GM12878 (cell line): ENCODE results near the gene SEMA4D. TPM values are rescaled to one million over a fixed set of nuclear protein-coding genes. Genes with fewer than 3 reads are reported as not detected.

ENCODE experiments used
- ATAC-seq: fragments of 200-7000 bp; cut with Tn5 transposase; 3 replicates; pipeline ENCODE4 v1.9.1; 2020; ENCODE audit warnings: mild to moderate bottlenecking, moderate library complexity
- BruUV-seq: library from RNA; stranded (reverse); fragments of 400-500 nt; replicated peaks from 2 replicates; lab custom pipeline; 2021; lab: Mats Ljungman, UMichigan
- CTCF ChIA-PET: fragments of 300-600 bp; sonication (Branson Sonifier 250); formaldehyde crosslinking; extraction: SDS; loops from one replicate; lab custom pipeline; 2021; ENCODE audit warnings: inconsistent platforms; lab: Yijun Ruan, JAX
- POLR2A ChIA-PET: fragments of 350-600 bp; formaldehyde crosslinking; extraction: SDS; loops from one replicate; lab custom pipeline; 2021; ENCODE audit warnings: inconsistent platforms; lab: Charles Lee
- RAD21 ChIA-PET: fragments of 300-600 bp; sonication (Branson Sonifier 250); formaldehyde crosslinking; loops from one replicate; lab custom pipeline; 2023; ENCODE audit warnings: antibody characterized with exemption; ENCODE audit not compliant: unreplicated experiment; lab: Charles Lee
- SMC1A ChIA-PET: fragments of 300-600 bp; sonication (Branson Sonifier 250); formaldehyde crosslinking; loops from one replicate; lab custom pipeline; 2023; ENCODE audit not compliant: unreplicated experiment, uncharacterized antibody; lab: Charles Lee
- DNase-seq: peaks from one replicate; pipeline ENCODE4 v3.0.0-alpha.2; 2011; ENCODE audit warnings: low read depth, low spot score
- FAIRE-seq: peaks from 3 replicates; lab custom pipeline; 2011; peaks lifted over from hg19 to GRCh38; lab: Jason Lieb, UNC
- H2AFZ ChIP-seq: 2 replicates; pipeline ENCODE4 v1.6.0; 2011; ENCODE audit warnings: low read depth, low read length, control low read depth; ENCODE audit not compliant: control insufficient read depth
- H3K27ac ChIP-seq: 2 replicates; pipeline ENCODE4 v1.5.1; 2011; ENCODE audit warnings: control low read depth; ENCODE audit not compliant: control insufficient read depth, insufficient read depth
- H3K27me3 ChIP-seq, 2 experiments: replicated peaks in 1 of 2; 2 replicates each; pipeline versions ENCODE4 v1.6.0 to v1.6.1; 2011; ENCODE audit warnings: low read length in 1 of 2; ENCODE audit not compliant: control insufficient read depth in 2 of 2, insufficient read depth in 2 of 2
- H3K36me3 ChIP-seq, 2 experiments: 2 replicates each; pipeline ENCODE4 v1.5.1; 2011; ENCODE audit warnings: low read length in 1 of 2; ENCODE audit not compliant: control insufficient read depth in 2 of 2, insufficient read depth in 2 of 2
- H3K4me1 ChIP-seq: 2 replicates; pipeline ENCODE4 v1.6.1; 2011; ENCODE audit warnings: mild to moderate bottlenecking, low read length, moderate library complexity, mixed read lengths; ENCODE audit not compliant: control insufficient read depth, insufficient read depth
- H3K4me2 ChIP-seq: 2 replicates; pipeline ENCODE4 v1.6.0; 2011; ENCODE audit warnings: control low read depth; ENCODE audit not compliant: control insufficient read depth, insufficient read depth
- H3K4me3 ChIP-seq: fragments of 200-600 bp; sonication (generic); 2 replicates; pipeline ENCODE4 v1.5.1; 2016
- H3K79me2 ChIP-seq: 2 replicates; pipeline ENCODE4 v1.6.0; 2011; ENCODE audit warnings: low read length; ENCODE audit not compliant: control insufficient read depth, insufficient read depth
- H3K9ac ChIP-seq: 2 replicates; pipeline ENCODE4 v1.8.0; 2011; ENCODE audit warnings: low read length, control low read depth, mixed read lengths; ENCODE audit not compliant: control insufficient read depth, insufficient read depth
- H3K9me3 ChIP-seq: replicated peaks from 3 replicates; pipeline ENCODE4 v1.5.1; 2011; ENCODE audit warnings: mild to moderate bottlenecking, low read length; ENCODE audit not compliant: control insufficient read depth, insufficient read depth
- H4K20me1 ChIP-seq: 2 replicates; pipeline ENCODE4 v1.6.0; 2011; ENCODE audit not compliant: control insufficient read depth, insufficient read depth
- ASH2L ChIP-seq: fragments of 300-600, 200-600 bp; sonication (generic); IDR thresholded peaks from 2 replicates; pipeline ENCODE4 v1.6.1; 2017; ENCODE audit warnings: low read depth, mild to moderate bottlenecking, borderline replicate concordance
- CREB1 ChIP-seq: IDR thresholded peaks from 2 replicates; pipeline ENCODE4 v1.6.1; 2012; ENCODE audit warnings: low read depth, mild to moderate bottlenecking, inconsistent platforms
- JUNB ChIP-seq: IDR thresholded peaks from 2 replicates; pipeline ENCODE4 v1.6.1; 2016; ENCODE audit warnings: antibody characterized with exemption, mild to moderate bottlenecking
- MTA3 ChIP-seq: IDR thresholded peaks from 2 replicates; pipeline ENCODE4 v1.6.1; 2012; ENCODE audit warnings: low read length, inconsistent platforms, borderline replicate concordance
- MYB ChIP-seq: fragments of 150-350 bp; IDR thresholded peaks from 2 replicates; pipeline ENCODE4 v1.6.1; 2014; ENCODE audit warnings: mild to moderate bottlenecking, low read depth, low read length, borderline replicate concordance
- RAD51 ChIP-seq: fragments of 450-650 bp; IDR thresholded peaks from 2 replicates; pipeline ENCODE4 v1.6.1; 2016; ENCODE audit warnings: moderate library complexity, mild to moderate bottlenecking, inconsistent platforms
- RBBP5 ChIP-seq: fragments of 200-600 bp; sonication (generic); conservative IDR thresholded peaks from 2 replicates; pipeline ENCODE4 v1.6.1; 2016
- RUNX3 ChIP-seq: IDR thresholded peaks from 2 replicates; pipeline ENCODE4 v1.6.1; 2012; ENCODE audit warnings: low read length, inconsistent platforms
- SIX5 ChIP-seq: IDR thresholded peaks from 2 replicates; pipeline ENCODE4 v1.6.1; 2011; ENCODE audit warnings: mild to moderate bottlenecking, low read depth, low read length, moderate library complexity; ENCODE audit not compliant: severe bottlenecking
- SMAD5 ChIP-seq: IDR thresholded peaks from 2 replicates; pipeline ENCODE4 v1.6.1; 2016; ENCODE audit warnings: antibody characterized with exemption, low read depth
- SUZ12 ChIP-seq: fragments of 200-600 bp; sonication (generic); IDR thresholded peaks from one replicate; pipeline ENCODE4 v1.6.1; 2018; ENCODE audit warnings: antibody characterized with exemption, mild to moderate bottlenecking; ENCODE audit not compliant: unreplicated experiment
- TCF12 ChIP-seq: IDR thresholded peaks from 2 replicates; pipeline ENCODE4 v1.6.1; 2011; ENCODE audit warnings: low read depth, mild to moderate bottlenecking, low read length
- TCF3 ChIP-seq: IDR thresholded peaks from 2 replicates; pipeline ENCODE4 v1.6.1; 2012; ENCODE audit warnings: low read depth, mild to moderate bottlenecking, low read length, borderline replicate concordance; ENCODE audit not compliant: insufficient read depth
- ZNF24 ChIP-seq: fragments of 450-650 bp; IDR thresholded peaks from 2 replicates; pipeline ENCODE4 v1.6.1; 2017; ENCODE audit warnings: antibody characterized with exemption, mild to moderate bottlenecking
- WGBS: methylation state at CpG from one replicate; pipeline ENCODE4 v1.1.6; 2016; ENCODE audit warnings: low lambda C conversion rate; ENCODE audit not compliant: insufficient replicate concordance, insufficient coverage; ENCODE audit errors: missing lambda C conversion rate; 5-methylcytosine and 5-hydroxymethylcytosine counted together
- in situ Hi-C: fragments of 300-500 bp; cut with MboI; formaldehyde crosslinking; loops from 9 replicates; pipeline ENCODE4 v1.14.3; 2018; ENCODE audit warnings: mixed read lengths
- intact Hi-C: fragments of 100-400 bp; cut with micrococcal nuclease; formaldehyde crosslinking; loops from one replicate; pipeline ENCODE4 v1.14.2; 2022; ENCODE audit not compliant: unreplicated experiment
- polyA plus RNA-seq, 11 experiments: library from polyadenylated mRNA; depleted of rRNA in 4 of 11; unstranded in 6 of 11; stranded (reverse) in 5 of 11; fragments of >200 nt; fragmentation: Nextera tagmentation in 4 of 11; fragmentation: Illumina TruSeq in 1 of 11; extraction: Ambion mirVana in 4 of 11; extraction: Trizol in 1 of 11; gene quantifications; 1 replicate in 1 of 11; 2 replicates in 10 of 11; pipeline versions ENCODE4 v1.2.1 to v1.2.3, GENCODE V29; 2011 to 2016; ENCODE audit warnings: inconsistent platforms in 2 of 11, missing spikeins in 2 of 11, low read depth in 1 of 11
- total RNA-seq, 4 experiments: library from RNA; depleted of rRNA in 3 of 4; stranded (reverse); fragments of >200 nt in 3 of 4; fragmentation: Illumina TruSeq in 1 of 4; extraction: Trizol in 1 of 4; gene quantifications; 2 replicates each; pipeline versions ENCODE4 v1.2.1 to v1.2.3, GENCODE V29; 2013 to 2021
- TF ChIP-seq, protein P1 (sequence below): fragments of 450-650 bp; IDR thresholded peaks from 2 replicates; pipeline ENCODE4 v1.6.1; 2016; ENCODE audit warnings: mild to moderate bottlenecking
- TF ChIP-seq, protein P2 (sequence below): fragments of 450-650 bp; formaldehyde crosslinking; IDR thresholded peaks from 2 replicates; pipeline ENCODE4 v1.4.0; 2020; ENCODE audit warnings: mild to moderate bottlenecking, moderate library complexity
- TF ChIP-seq, protein P3 (sequence below): IDR thresholded peaks from 2 replicates; pipeline ENCODE4 v1.6.1; 2012; ENCODE audit warnings: mild to moderate bottlenecking, low read depth, low read length

SEMA4D gene
- total and polyA plus RNA-seq, 10 of the 15 experiments (the other 5 are each of a cell fraction or from before 2014, with no cell fraction given) = 15.1 to 136 (median 39.6) TPM

DNA sequence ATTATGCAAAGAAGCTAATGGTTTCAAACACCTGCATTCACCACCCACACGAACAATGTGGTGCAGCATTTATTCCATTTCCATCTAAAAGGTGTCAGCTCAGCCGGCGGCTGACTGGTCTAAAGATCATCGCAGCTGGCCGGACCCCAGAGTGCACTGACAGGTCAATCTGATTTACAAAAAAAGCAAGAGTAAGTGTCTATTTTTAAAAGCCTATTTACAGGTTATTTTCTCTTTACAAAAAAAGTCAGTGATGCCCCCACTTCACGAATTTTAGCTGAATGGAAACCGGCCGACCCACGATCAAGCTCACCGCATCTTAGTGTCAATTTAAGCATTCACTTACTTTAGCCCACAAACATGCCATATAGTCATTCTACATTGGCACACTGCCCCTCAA is 58.3 kb downstream of the SEMA4D start (continued):
- TF ChIP-seq RUNX3 (peak; percentile 63), TCF12 (peak; percentile 71), TCF3 (no peak)
- TF ChIP-seq, all 136 proteins: peak for 7

DNA sequence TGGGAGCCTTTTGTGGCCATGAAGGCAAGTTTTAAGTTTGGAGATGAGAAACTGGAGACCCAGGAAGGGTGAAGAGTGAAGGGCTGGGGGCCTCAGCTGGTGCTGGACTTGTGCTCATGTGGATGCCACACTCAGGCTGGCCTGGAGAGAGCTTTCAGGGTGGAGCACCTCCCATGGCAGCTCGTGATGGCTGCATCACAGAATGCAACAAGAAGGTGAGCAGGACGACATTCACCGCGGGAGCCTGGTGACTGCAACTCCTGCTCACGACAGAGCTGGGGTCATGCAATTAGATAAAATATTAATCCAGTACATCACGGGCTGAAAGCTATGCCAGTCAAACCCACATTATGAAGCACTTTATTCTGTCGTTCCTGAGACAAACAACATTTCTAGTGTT is 59.7 kb downstream of the SEMA4D start:
- H3K27me3 ChIP-seq = no peaks in the 10 kb centered on the region
- H2AFZ ChIP-seq = no peak overlapping the region
- no peak for ATAC-seq
- H3K9ac ChIP-seq = no peak overlapping the region
- WGBS = 85% methylated on average over 7 of the region's 7 CpGs
- FAIRE-seq = no peak
- ChIA-PET POLR2A (no interaction called here), SMC1A (interaction anchor here (0.7 to 4.3 kb wide), 2 partner anchors 111 to 114 kb away, joined by 3 to 21 read pairs; no protein-coding TSS in a partner anchor), RAD21 (interaction anchor here (0.8 kb wide), 1 partner anchor 84 kb away, joined by 3 read pairs; no protein-coding TSS in a partner anchor), CTCF (interaction anchor here (1.1 to 4.0 kb wide), 2 partner anchors 9 to 110 kb away, joined by 3 to 15 read pairs; no protein-coding TSS in a partner anchor)
- peaks cover 72% of the 10 kb centered on the region for H3K79me2 ChIP-seq
- no peaks in the 10 kb centered on the region for H4K20me1 ChIP-seq
- BruUV-seq = no TSS peak
- no peaks in the 10 kb centered on the region for H3K9me3 ChIP-seq
- H3K4me2 ChIP-seq = no peak overlapping the region
- H3K27ac ChIP-seq = no peak overlapping the region
- H3K4me3 ChIP-seq = no peak overlapping the region
- in situ Hi-C loops (no loop called here), intact Hi-C loops (no loop called here)
- H3K4me1 ChIP-seq = peaks cover 87% of the 10 kb centered on the region
- no peak for DNase-seq
- H3K36me3 ChIP-seq = peaks cover 19 to 29% of the 10 kb centered on the region in 2 experiments; a peak in 3 of 4 replicates
- no peak for TF ChIP-seq JUNB
- no peak for TF ChIP-seq SUZ12
- no peak for TF ChIP-seq CREB1
- TF ChIP-seq, protein P1, sequence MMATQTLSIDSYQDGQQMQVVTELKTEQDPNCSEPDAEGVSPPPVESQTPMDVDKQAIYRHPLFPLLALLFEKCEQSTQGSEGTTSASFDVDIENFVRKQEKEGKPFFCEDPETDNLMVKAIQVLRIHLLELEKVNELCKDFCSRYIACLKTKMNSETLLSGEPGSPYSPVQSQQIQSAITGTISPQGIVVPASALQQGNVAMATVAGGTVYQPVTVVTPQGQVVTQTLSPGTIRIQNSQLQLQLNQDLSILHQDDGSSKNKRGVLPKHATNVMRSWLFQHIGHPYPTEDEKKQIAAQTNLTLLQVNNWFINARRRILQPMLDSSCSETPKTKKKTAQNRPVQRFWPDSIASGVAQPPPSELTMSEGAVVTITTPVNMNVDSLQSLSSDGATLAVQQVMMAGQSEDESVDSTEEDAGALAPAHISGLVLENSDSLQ = no peak
- no peak for TF ChIP-seq RBBP5
- TF ChIP-seq ZNF24 = no peak
- TF ChIP-seq, protein P2, sequence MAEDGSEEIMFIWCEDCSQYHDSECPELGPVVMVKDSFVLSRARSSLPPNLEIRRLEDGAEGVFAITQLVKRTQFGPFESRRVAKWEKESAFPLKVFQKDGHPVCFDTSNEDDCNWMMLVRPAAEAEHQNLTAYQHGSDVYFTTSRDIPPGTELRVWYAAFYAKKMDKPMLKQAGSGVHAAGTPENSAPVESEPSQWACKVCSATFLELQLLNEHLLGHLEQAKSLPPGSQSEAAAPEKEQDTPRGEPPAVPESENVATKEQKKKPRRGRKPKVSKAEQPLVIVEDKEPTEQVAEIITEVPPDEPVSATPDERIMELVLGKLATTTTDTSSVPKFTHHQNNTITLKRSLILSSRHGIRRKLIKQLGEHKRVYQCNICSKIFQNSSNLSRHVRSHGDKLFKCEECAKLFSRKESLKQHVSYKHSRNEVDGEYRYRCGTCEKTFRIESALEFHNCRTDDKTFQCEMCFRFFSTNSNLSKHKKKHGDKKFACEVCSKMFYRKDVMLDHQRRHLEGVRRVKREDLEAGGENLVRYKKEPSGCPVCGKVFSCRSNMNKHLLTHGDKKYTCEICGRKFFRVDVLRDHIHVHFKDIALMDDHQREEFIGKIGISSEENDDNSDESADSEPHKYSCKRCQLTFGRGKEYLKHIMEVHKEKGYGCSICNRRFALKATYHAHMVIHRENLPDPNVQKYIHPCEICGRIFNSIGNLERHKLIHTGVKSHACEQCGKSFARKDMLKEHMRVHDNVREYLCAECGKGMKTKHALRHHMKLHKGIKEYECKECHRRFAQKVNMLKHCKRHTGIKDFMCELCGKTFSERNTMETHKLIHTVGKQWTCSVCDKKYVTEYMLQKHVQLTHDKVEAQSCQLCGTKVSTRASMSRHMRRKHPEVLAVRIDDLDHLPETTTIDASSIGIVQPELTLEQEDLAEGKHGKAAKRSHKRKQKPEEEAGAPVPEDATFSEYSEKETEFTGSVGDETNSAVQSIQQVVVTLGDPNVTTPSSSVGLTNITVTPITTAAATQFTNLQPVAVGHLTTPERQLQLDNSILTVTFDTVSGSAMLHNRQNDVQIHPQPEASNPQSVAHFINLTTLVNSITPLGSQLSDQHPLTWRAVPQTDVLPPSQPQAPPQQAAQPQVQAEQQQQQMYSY = no peak
- TF ChIP-seq, protein P3, sequence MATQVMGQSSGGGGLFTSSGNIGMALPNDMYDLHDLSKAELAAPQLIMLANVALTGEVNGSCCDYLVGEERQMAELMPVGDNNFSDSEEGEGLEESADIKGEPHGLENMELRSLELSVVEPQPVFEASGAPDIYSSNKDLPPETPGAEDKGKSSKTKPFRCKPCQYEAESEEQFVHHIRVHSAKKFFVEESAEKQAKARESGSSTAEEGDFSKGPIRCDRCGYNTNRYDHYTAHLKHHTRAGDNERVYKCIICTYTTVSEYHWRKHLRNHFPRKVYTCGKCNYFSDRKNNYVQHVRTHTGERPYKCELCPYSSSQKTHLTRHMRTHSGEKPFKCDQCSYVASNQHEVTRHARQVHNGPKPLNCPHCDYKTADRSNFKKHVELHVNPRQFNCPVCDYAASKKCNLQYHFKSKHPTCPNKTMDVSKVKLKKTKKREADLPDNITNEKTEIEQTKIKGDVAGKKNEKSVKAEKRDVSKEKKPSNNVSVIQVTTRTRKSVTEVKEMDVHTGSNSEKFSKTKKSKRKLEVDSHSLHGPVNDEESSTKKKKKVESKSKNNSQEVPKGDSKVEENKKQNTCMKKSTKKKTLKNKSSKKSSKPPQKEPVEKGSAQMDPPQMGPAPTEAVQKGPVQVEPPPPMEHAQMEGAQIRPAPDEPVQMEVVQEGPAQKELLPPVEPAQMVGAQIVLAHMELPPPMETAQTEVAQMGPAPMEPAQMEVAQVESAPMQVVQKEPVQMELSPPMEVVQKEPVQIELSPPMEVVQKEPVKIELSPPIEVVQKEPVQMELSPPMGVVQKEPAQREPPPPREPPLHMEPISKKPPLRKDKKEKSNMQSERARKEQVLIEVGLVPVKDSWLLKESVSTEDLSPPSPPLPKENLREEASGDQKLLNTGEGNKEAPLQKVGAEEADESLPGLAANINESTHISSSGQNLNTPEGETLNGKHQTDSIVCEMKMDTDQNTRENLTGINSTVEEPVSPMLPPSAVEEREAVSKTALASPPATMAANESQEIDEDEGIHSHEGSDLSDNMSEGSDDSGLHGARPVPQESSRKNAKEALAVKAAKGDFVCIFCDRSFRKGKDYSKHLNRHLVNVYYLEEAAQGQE = no peak
- TF ChIP-seq SMAD5 = no peak
- no peak for TF ChIP-seq SIX5
- TF ChIP-seq MYB = no peak
- no peak for TF ChIP-seq RAD51
- no peak for TF ChIP-seq ASH2L
- no peak for TF ChIP-seq MTA3
